Endothelial cell of umbilical vein (primary cell): ENCODE data around the gene TMEM273. TPM values are rescaled to one million over a fixed set of nuclear protein-coding genes. Genes with fewer than 3 reads are reported as not detected.

ENCODE experiments used
- BruUV-seq: library from RNA; stranded (reverse); fragments of 400-500 nt; replicated peaks from 2 replicates; lab custom pipeline; 2021; lab: Mats Ljungman, UMichigan
- CTCF ChIA-PET: fragments of 300-600, 350-600 bp; sonication (Branson Sonifier 250); formaldehyde crosslinking; loops from one replicate; lab custom pipeline; 2021; ENCODE audit warnings: antibody characterized with exemption, inconsistent platforms; lab: Charles Lee
- POLR2A ChIA-PET: fragments of 300-600, 350-600 bp; sonication (Branson Sonifier 250); formaldehyde crosslinking; loops from one replicate; lab custom pipeline; 2021; ENCODE audit warnings: antibody characterized with exemption, inconsistent platforms; lab: Charles Lee
- DNase-seq: peaks from one replicate; pipeline ENCODE4 v3.0.0-alpha.2; 2011; ENCODE audit warnings: low read depth, low spot score
- FAIRE-seq: peaks from 2 replicates; lab custom pipeline; 2011; peaks lifted over from hg19 to GRCh38; lab: Jason Lieb, UNC
- H2AFZ ChIP-seq: 2 replicates; pipeline ENCODE4 v1.6.0; 2012; ENCODE audit warnings: low read depth, low read length, control low read depth, inconsistent platforms
- H3K27ac ChIP-seq: 2 replicates; pipeline ENCODE4 v1.5.1; 2011; ENCODE audit warnings: low read depth, mild to moderate bottlenecking, control low read depth, low read length, moderate library complexity; ENCODE audit not compliant: insufficient read depth
- H3K27me3 ChIP-seq, 2 experiments: 2 replicates each; pipeline versions ENCODE4 v1.6.0 to v1.6.1; 2011; ENCODE audit warnings: low read length in 2 of 2, mixed read lengths in 1 of 2; ENCODE audit not compliant: control insufficient read depth in 2 of 2, insufficient read depth in 2 of 2
- H3K36me3 ChIP-seq, 2 experiments: 2 replicates in 1 of 2; 3 replicates in 1 of 2; pipeline ENCODE4 v1.5.1; 2011; ENCODE audit warnings: low read length in 2 of 2, mild to moderate bottlenecking in 1 of 2, moderate library complexity in 1 of 2; ENCODE audit not compliant: control insufficient read depth in 2 of 2, insufficient read depth in 2 of 2; ENCODE audit errors: extremely low read depth in 1 of 2
- H3K4me1 ChIP-seq: 3 replicates; pipeline ENCODE4 v1.5.1; 2011; ENCODE audit warnings: mild to moderate bottlenecking, low read length; ENCODE audit not compliant: control insufficient read depth, insufficient read depth; ENCODE audit errors: extremely low read depth
- H3K4me2 ChIP-seq: 2 replicates; pipeline ENCODE4 v1.6.1; 2011; ENCODE audit warnings: low read length, control low read depth, mixed read lengths; ENCODE audit not compliant: insufficient read depth
- H3K4me3 ChIP-seq, 3 experiments: fragments of 200-600 bp in 1 of 3; sonication (generic), shearing (Covaris generic) in 1 of 3; replicated peaks in 1 of 3; 2 replicates each; pipeline ENCODE4 v1.5.1; 2011 to 2016; ENCODE audit warnings: control low read depth in 3 of 3, low read length in 3 of 3, mild to moderate bottlenecking in 2 of 3, inconsistent platforms in 1 of 3, low read depth in 1 of 3, moderate library complexity in 1 of 3; ENCODE audit not compliant: insufficient read depth in 1 of 3
- H3K79me2 ChIP-seq: 2 replicates; pipeline ENCODE4 v1.6.0; 2012; ENCODE audit warnings: low read length, inconsistent platforms; ENCODE audit not compliant: control insufficient read depth, insufficient read depth
- H3K9ac ChIP-seq: replicated peaks from 2 replicates; pipeline ENCODE3; 2011; ENCODE audit warnings: low read length, control low read depth; ENCODE audit not compliant: insufficient read depth; ENCODE audit errors: extremely low read depth
- H3K9me1 ChIP-seq: replicated peaks from 3 replicates; pipeline ENCODE4 v1.6.0; 2011; ENCODE audit warnings: mild to moderate bottlenecking, low read length; ENCODE audit not compliant: control insufficient read depth, insufficient read depth; ENCODE audit errors: extremely low read depth
- H3K9me3 ChIP-seq: replicated peaks from 2 replicates; pipeline ENCODE4 v1.5.1; 2012; ENCODE audit warnings: low read length, inconsistent platforms; ENCODE audit not compliant: control insufficient read depth, insufficient read depth
- H4K20me1 ChIP-seq: replicated peaks from 2 replicates; pipeline ENCODE3; 2011; ENCODE audit warnings: mild to moderate bottlenecking, low read length; ENCODE audit not compliant: control insufficient read depth, insufficient read depth; ENCODE audit errors: extremely low read depth
- EZH2 ChIP-seq: IDR thresholded peaks from 2 replicates; pipeline ENCODE4 v1.6.1; 2012; ENCODE audit warnings: borderline replicate concordance, low read depth, mild to moderate bottlenecking, moderate library complexity, low read length, inconsistent platforms; ENCODE audit not compliant: severe bottlenecking
- FOS ChIP-seq: IDR thresholded peaks from 2 replicates; pipeline ENCODE4 v1.6.1; 2011; ENCODE audit warnings: mild to moderate bottlenecking, low read length, moderate library complexity, borderline replicate concordance; ENCODE audit not compliant: insufficient read depth
- GATA2 ChIP-seq: IDR thresholded peaks from 2 replicates; pipeline ENCODE4 v1.7.0; 2011; ENCODE audit warnings: low read depth, mild to moderate bottlenecking, moderate library complexity, mixed read lengths, low read length; ENCODE audit not compliant: insufficient read length, insufficient read depth
- JUN ChIP-seq: IDR thresholded peaks from 2 replicates; pipeline ENCODE4 v1.6.1; 2011; ENCODE audit warnings: borderline replicate concordance, low read depth; ENCODE audit not compliant: insufficient read length, insufficient read depth
- MYC ChIP-seq: IDR thresholded peaks from one replicate; pipeline ENCODE4 v1.6.1; 2011; ENCODE audit warnings: mild to moderate bottlenecking, low read depth, low read length
- POLR2A ChIP-seq: IDR thresholded peaks from 2 replicates; pipeline ENCODE4 v1.6.1; 2012; ENCODE audit warnings: low read depth, mild to moderate bottlenecking, control low read depth, low read length
- POLR2AphosphoS5 ChIP-seq: IDR thresholded peaks from 2 replicates; pipeline ENCODE4 v1.6.1; 2012; ENCODE audit warnings: low read depth, mild to moderate bottlenecking, control low read depth, low read length, moderate library complexity; ENCODE audit not compliant: insufficient read depth
- dilution Hi-C: fragments of 300-500 bp; cut with MboI; formaldehyde crosslinking; loops from one replicate; pipeline ENCODE4 v1.15.0; 2019; ENCODE audit warnings: low sequenced_read_pairs; ENCODE audit not compliant: extremely low pct_ligation_motif_present
- intact Hi-C: fragments of 100-400 bp; cut with micrococcal nuclease; formaldehyde crosslinking; loops from one replicate; pipeline ENCODE4 v1.10.0; 2022
- polyA plus RNA-seq, 4 experiments: library from polyadenylated mRNA; depleted of rRNA in 3 of 4; stranded (reverse) in 3 of 4; unstranded in 1 of 4; fragments of >200 nt; gene quantifications; 2 replicates each; pipeline versions ENCODE4 v1.2.1 to v1.2.3, GENCODE V29; 2011 to 2012; ENCODE audit warnings: missing spikeins in 1 of 4
- total RNA-seq: library from RNA; stranded (reverse); gene quantifications from 2 replicates; pipeline ENCODE4 v1.2.3, GENCODE V29; 2021
- TF ChIP-seq, protein P1 (sequence below), 2 donors: IDR thresholded peaks; 1 replicate in 1 of 2; 2 replicates in 1 of 2; pipeline ENCODE4 v1.5.1; 2011; ENCODE audit warnings: low read length in 2 of 2, mild to moderate bottlenecking in 2 of 2, moderate library complexity in 2 of 2, control low read depth in 1 of 2, inconsistent platforms in 1 of 2, low read depth in 1 of 2; ENCODE audit not compliant: insufficient read depth in 1 of 2; ENCODE audit errors: extremely low read depth in 1 of 2
- TF ChIP-seq, protein P2 (sequence below): IDR thresholded peaks from 2 replicates; pipeline ENCODE4 v1.6.1; 2011; ENCODE audit not compliant: insufficient read depth, insufficient read length

TMEM273 gene
- total and polyA plus RNA-seq, 2 donors (not counting 3 experiments of a cell fraction or from before 2014, with no cell fraction given): 1.9 to 3.7 TPM

DNA sequence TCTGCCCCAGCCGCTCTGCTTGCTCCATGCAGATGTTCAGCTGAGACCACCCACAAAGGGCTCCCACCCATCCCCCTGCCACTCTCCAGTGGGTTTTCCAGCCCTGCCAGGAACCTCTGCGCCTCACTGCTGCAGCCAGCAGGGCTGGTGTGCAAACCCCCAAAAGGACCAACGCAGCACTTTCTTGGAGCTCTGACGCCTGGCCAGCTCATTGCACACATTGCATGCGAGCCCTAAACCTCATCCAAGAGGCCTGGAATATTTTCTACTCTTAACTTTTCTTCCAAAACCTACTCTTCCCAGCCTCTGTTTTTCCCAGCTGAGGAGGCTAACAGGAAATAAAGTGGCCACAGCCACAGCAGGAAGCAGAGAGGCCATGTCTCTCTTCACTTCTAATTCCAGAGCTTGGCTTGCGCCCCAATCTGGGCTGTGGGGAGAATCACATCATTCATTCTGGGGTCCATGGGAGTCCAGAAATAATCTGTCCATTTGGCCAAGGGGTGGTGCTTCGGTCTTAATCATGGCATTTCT, 49.8 kb downstream of the TMEM273 start:
- no peaks in the 10 kb centered on the region for H3K4me1 ChIP-seq
- no peak for DNase-seq
- H3K36me3 ChIP-seq: no peaks in the 10 kb centered on the region
- dilution Hi-C loops: no loop called here
- intact Hi-C loops: no loop called here
- H3K4me2 ChIP-seq: no peak overlapping the region
- H3K9me3 ChIP-seq: no peaks in the 10 kb centered on the region
- no peak overlapping the region for H3K4me3 ChIP-seq
- no peak overlapping the region for H2AFZ ChIP-seq
- TF ChIP-seq FOS (no peak), POLR2A (no peak), POLR2AphosphoS5 (no peak), EZH2 (no peak), GATA2 (no peak), JUN (no peak), MYC (no peak)
- TF ChIP-seq, protein P1, sequence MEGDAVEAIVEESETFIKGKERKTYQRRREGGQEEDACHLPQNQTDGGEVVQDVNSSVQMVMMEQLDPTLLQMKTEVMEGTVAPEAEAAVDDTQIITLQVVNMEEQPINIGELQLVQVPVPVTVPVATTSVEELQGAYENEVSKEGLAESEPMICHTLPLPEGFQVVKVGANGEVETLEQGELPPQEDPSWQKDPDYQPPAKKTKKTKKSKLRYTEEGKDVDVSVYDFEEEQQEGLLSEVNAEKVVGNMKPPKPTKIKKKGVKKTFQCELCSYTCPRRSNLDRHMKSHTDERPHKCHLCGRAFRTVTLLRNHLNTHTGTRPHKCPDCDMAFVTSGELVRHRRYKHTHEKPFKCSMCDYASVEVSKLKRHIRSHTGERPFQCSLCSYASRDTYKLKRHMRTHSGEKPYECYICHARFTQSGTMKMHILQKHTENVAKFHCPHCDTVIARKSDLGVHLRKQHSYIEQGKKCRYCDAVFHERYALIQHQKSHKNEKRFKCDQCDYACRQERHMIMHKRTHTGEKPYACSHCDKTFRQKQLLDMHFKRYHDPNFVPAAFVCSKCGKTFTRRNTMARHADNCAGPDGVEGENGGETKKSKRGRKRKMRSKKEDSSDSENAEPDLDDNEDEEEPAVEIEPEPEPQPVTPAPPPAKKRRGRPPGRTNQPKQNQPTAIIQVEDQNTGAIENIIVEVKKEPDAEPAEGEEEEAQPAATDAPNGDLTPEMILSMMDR (IDR thresholded peaks at IDR 0.05; ENCODE audit: extremely low read depth in 1 of 2, insufficient read depth in 1 of 2, low read depth in 1 of 2, low read length in 2 of 2): no peak
- TF ChIP-seq, protein P2, sequence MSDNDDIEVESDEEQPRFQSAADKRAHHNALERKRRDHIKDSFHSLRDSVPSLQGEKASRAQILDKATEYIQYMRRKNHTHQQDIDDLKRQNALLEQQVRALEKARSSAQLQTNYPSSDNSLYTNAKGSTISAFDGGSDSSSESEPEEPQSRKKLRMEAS: no peak
- CTCF ChIA-PET: interaction anchor here (0.8 to 1.4 kb wide), 3 partner anchors 10 to 483 kb away, joined by 3 to 4 read pairs (median 3); no protein-coding TSS in a partner anchor
- H3K9me1 ChIP-seq: no peaks in the 10 kb centered on the region
- H4K20me1 ChIP-seq: no peaks in the 10 kb centered on the region
- peaks cover 0 to 8% of the 10 kb centered on the region in 2 experiments for H3K27me3 ChIP-seq
- POLR2A ChIA-PET: no interaction called here
- no peaks in the 10 kb centered on the region for H3K79me2 ChIP-seq
- no peak for FAIRE-seq
- H3K27ac ChIP-seq: no peak overlapping the region
- no TSS peak for BruUV-seq
- no peak overlapping the region for H3K9ac ChIP-seq
